NB4 (cell line): ENCODE measurements around the gene BRD4.

Experiments used
- CTCF ChIP-seq: IDR thresholded peaks from one replicate; pipeline ENCODE4 v1.5.1; 2012; ENCODE audit warnings: low read depth, low read length
- POLR2A ChIP-seq: IDR thresholded peaks from 2 replicates; pipeline ENCODE4 v1.6.1; 2011; ENCODE audit warnings: mild to moderate bottlenecking; ENCODE audit not compliant: insufficient read length; ENCODE audit errors: extremely low read depth

GRCh38 chr19:15194938-15195337 lies 137.4 kb downstream of the BRD4 start:
- TF ChIP-seq POLR2A (no peak), CTCF (no peak)
